GM10847 (cell line): ENCODE data around the gene CLSTN2.

Source experiments
- POLR2A ChIP-seq: IDR thresholded peaks from 2 replicates; pipeline ENCODE4 v1.6.1; 2011; ENCODE audit not compliant: insufficient read length; ENCODE audit errors: extremely low read depth

CLSTN2 gene

DNA sequence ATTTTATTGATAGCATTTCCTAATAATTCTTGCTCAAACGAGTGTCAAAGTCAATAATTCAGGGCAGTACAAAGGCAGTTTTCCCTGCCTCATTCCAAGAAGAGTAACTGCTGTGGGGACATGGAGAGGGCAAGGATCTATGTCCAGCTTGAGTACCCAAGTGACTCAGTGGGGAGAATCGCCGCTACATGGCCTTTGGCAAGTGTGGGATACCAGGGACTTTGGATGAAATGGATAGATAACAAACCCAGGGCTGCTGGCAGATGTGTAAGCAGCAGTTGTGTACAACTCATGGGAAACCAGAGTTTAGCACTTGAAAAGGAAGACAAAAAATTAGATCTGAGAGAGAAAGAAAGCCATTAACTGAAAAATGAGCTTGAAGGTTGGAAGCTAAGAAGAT lies 620.7 kb downstream of the CLSTN2 start:
- no peak for TF ChIP-seq POLR2A

DNA sequence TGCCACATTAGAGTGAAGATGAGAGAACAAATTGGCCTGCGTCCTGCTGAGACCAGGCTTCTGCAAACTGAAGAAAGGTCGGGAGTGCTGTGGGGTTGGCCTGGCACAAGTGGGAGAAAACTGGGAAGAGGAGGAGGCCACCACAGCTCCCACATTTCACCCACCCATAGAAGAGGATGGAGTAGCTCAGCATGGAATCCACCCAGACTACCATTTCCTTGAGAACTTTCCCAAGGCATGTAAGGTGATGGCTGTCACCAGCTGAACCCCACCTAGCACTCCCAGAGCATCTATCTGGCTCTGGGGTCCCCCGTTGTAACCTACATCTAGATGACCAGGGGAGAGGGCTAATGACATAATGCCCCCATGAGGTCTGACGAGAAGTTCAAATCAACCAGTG lies 622.5 kb downstream of the CLSTN2 start:
- no peak for TF ChIP-seq POLR2A

GRCh38 chr3:140559546-140559945 lies 624.6 kb downstream of the CLSTN2 start:
- TF ChIP-seq POLR2A, result no peak

DNA sequence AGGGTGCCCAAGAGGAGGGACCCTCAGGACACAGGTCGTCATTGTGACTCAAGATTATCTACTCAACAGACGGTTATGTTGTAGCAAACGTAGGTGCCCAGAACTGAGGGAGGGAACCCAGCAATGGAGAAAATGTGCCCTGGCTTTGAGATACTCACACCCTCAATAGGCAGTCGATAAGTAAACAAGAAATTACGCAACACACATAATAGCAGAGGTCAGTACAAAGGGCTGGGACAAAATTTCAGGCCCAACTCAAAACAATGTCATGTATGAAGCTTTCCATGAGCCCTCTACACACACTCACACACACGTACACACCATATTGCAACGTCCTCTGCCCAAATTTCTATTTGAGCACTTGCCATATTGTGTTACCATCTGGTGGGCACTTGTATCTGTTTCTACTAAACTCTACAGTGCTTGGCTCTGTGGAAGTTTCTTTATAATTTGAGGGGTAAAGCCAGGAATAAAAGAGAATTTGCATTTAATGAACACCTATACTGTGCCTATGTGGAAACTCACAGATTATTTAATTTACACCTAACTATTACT lies 628.3 kb downstream of the CLSTN2 start:
- no peak for TF ChIP-seq POLR2A

- no peak for TF ChIP-seq POLR2A
Observed at GRCh38 chr3:140568131-140568530, 633.1 kb downstream of the CLSTN2 start.

- no peak for TF ChIP-seq POLR2A
Observed at GRCh38 chr3:140568842-140569520, 634.0 kb downstream of the CLSTN2 start.

- TF ChIP-seq POLR2A, result no peak
Observed at GRCh38 chr3:140570602-140571001, 635.6 kb downstream of the CLSTN2 start.

DNA sequence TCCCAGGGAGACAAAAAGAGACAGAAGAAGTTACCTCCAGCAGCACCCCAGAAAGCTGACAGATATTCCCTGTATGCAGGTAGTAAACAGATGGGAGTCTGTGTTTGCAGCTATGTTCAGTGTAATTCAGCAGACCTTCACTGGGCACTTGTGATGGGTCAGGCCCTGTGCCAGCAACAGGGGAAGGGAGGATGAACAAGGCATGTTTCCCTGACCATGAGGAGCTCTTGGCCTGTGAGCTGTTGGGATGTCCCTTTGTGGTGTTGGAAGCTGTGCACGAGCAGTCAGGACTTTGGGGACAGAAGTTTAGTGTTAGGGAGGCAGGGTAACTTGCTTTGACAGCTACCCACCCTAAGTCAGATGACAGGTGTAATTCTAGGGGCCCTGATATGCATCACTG lies 636.9 kb downstream of the CLSTN2 start:
- TF ChIP-seq POLR2A, result no peak

- TF ChIP-seq POLR2A, result no peak
Observed at GRCh38 chr3:140572334-140572733, 637.3 kb downstream of the CLSTN2 start.

DNA sequence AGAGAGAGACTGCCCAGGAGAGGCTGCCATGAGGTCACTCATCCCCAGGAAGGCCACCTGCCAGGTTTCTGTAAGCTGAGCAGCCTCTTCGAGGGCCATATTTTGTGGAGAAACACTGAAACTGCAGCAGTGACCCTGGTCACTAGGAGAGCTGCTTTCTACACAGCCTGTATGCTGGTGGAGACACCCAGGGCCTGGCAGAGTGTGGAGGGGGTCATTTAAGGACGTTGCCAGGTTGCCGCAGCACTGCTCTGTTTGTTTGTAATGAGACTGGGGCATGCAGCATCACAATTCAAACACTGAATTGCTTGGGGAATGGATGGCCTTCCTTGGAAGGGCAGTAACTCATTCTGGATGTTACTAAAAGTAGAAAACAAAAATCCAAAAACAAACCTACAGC lies 638.0 kb downstream of the CLSTN2 start:
- TF ChIP-seq POLR2A, result no peak

- TF ChIP-seq POLR2A, result no peak
Observed at GRCh38 chr3:140574375-140574774, 639.4 kb downstream of the CLSTN2 start.

GRCh38 chr3:140576449-140576848 lies 641.5 kb downstream of the CLSTN2 start:
- no peak for TF ChIP-seq POLR2A

- TF ChIP-seq POLR2A, result no peak
Observed at GRCh38 chr3:140577911-140578310, 642.9 kb downstream of the CLSTN2 start.

DNA sequence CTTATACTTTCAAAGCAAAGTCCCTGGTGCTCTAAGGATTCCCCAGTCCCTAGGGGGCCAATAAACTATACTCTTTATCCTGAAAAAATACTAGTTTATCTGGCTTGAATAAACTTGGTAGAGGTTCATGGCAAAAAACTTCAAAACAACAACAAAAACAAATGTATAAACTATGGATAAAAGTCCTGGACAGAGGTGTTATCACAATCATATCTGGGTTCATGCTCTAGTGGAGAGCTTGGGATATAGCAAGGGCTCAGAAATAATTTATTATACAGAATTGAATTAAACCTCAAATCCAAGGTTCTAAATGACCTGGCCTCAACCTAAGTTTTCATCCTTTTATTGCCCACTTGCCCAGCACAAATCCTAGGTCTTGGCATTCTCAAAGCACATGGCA lies 644.3 kb downstream of the CLSTN2 start:
- no peak for TF ChIP-seq POLR2A

DNA sequence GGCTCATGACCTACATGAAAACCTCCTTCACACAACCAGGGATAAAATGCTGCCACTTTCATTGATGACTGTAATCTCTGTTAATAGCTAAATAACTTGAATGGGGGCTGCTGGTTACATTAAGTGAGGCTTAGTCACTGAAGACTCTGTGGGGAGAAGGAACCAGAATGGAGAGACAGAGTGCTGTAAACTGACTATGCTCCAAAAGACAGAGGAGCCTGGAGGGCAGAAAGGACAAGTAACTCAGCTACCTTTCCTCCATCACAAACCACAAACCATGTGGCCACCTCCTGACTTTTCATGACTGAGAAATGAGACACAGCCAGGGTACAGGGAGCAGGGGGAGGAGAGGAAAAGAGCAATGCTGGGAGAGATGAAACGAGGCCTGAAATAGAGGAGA lies 645.8 kb downstream of the CLSTN2 start:
- no peak for TF ChIP-seq POLR2A

GRCh38 chr3:140584549-140584948 lies 649.6 kb downstream of the CLSTN2 start:
- no peak for TF ChIP-seq POLR2A

DNA sequence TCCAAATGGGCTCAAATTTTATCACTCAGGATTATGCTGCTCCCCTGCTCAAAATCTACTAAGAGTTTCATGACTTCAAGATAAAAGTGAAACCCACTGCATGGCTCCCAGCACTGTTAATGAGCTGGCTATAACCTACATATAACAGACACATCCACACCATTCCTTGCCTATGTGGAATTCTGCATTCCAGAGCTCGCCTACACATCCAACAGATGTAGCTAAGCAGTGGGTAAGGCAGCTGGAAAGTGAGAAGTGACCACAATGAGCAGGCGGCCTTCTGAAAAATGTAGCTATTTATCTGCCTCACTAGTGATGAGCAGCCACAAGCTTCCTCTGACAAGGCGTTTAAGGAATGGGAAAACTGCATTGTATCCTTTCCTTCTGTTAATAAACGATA lies 650.8 kb downstream of the CLSTN2 start:
- TF ChIP-seq POLR2A, result no peak
